ENCODE data around the gene PAXX.

Gene PAXX

DNA sequence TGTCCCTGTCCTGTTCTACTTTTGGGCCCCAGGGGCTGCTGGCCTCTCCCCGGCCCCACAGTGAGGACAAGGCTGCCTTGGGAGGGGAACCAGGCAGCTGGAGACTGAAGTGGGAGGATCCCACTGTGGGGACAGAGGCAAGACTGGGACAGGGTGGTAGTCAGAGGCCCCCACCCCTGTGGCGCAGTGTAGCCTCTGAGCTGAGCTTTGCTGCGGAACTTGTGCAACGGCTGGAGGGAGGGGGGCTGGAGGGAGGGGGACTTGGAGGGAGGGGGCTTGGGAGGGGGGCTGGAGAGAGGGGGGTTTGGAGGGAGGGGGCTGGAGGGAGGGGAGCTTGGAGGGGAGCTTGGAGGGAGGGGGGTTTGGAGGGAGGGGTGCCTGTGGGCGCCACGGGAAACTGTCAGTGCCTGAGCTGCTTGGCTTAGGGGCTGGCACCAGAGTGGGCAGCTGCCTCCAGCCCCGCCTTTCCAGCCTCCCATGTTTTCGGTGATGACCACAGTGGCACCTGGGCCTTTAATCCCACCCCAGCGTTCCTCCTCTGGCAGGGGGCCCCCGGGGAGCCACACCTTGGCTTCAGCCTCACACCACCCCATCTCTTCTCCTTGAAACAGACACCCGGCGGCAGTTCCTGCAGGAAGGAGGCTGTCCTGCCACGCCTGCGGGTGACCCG is 42.0 kb downstream of the PAXX start:
- DNase-seq = peak; percentile 29

DNA sequence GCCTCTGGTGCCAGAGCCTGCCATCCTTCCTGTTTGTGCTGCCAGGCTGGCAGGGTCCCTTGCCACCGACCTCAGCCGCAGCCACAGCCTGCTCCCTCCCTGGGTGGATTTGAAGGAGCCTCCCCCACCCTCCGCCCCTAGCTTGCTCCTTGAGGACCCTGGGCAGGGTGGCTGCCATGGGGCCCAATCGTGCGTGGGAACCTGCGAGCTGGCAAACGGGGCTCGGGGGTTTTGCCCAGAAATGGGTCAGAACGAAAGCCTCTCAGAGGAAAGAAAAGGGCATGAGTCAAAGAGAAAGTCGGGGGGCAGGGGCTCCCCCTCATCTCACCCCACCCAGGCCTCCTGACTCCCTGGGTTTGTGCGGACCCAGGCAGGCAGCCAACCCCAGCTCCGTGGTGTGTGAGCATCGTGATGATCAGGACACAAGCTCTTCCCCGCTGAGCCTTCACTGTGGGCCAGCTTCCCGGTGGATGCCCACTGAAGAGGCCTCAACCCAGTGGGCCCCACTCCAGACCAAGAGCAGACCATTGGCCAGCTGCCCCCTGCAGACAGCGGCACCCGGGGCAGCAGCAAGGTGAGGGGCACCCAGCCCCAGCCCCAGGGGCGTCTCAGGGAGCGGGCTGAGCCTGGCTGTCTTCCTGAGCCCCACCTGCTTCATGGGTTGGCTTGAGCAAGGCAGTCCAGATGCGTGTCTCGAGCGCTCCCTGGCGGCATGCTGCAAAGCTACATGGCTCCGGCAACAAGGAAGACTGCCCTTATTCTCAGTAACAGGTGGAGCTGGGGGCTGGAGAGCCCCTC is 42.7 kb downstream of the PAXX start:
- peak; percentile 81 for DNase-seq

DNA sequence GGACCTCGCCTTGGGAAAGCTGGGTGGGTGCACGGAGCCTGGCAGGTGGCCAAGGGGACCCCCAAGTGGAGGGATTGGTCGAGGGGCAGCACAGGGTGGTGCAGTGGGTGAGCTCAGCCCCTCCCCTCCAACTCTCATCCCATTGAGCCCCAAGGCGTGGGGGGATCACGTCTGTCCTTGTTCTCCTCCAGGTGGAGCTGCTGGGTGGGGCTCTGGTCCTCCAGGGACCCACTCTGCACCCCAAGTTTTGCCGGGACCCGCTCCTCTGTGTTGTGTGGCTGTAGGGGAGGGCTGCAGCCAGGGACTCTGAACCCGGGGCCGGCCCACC is 43.2 kb downstream of the PAXX start:
- no peak for DNase-seq

DNA sequence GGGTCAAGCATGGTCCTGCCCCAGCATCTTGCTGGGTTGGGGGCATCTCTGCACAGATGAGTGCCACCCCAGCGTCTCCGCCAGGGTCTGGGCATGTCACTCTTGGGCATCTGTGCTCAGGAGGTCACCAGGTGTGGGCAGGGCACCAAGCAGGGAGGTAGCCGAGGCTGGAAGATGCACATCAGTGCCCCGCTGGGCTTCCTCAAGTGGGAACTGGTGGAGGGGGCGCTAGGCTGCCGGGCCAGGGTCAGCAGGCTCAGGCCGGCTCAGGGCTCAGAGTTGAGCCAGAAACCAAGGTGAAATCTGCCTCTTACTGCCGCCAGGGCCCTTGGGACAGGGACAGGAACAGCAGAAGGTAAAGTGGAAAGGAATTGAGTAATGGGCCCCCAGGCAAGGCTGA is 43.7 kb downstream of the PAXX start:
- DNase-seq = no peak

DNA sequence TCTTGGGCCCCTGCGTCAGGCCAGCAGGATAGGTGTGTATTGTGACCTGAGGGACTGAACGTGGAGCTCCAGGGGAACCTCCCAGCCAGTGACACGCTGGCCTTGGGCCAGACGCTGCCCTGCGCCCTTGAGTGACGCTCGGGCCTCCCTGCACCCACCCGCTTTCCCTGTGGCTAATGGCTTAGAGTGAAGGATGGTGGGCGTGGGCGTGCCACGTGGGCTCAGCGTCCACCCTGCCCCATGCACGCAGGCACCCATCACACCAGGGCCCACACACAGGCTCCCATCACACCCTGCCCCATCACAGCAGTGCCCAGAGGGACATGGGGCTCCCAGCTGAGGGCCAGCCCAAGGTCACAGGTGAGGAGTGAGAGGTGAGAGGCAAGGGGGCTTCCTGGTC is 44.8 kb downstream of the PAXX start:
- DNase-seq = no peak

DNA sequence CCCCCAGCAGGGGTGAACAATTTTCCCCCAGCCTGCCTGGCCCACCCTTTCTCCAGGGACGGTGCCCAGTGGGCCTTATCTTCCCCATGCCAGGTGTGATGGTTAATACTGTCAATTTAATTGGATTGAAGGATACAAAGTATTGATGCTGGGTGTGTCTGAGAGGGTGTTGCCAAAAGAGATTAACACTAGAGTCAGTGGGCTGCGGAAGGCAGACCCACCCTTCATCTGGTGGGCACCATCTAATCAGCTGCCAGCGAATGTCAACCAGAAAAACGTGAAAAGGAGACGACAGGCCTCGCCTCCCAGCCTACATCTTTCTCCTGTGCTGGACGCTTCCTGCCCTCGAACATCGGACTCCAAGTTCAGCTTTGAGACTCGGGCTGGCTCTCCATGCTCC is 45.3 kb downstream of the PAXX start:
- no peak for DNase-seq

DNA sequence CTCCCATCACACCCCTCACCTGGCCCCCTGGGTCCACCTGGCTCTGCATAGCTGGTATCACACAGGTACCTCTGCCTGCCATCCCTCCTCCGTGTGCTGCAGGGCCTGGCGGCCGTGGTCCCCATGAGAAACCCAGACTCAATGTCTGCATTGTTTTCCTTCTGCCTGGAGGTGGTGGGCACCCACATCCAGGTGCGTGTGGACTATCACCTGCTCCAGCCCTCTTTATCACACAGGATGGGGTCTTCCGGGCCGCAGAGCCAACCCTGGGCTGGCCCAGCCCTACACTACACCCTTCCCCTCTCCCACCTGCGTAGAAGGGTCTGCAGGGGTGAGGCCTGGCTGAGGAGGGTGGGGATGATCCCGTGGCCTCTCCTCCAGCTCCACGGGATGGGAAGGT is 46.7 kb downstream of the PAXX start:
- DNase-seq = no peak

DNA sequence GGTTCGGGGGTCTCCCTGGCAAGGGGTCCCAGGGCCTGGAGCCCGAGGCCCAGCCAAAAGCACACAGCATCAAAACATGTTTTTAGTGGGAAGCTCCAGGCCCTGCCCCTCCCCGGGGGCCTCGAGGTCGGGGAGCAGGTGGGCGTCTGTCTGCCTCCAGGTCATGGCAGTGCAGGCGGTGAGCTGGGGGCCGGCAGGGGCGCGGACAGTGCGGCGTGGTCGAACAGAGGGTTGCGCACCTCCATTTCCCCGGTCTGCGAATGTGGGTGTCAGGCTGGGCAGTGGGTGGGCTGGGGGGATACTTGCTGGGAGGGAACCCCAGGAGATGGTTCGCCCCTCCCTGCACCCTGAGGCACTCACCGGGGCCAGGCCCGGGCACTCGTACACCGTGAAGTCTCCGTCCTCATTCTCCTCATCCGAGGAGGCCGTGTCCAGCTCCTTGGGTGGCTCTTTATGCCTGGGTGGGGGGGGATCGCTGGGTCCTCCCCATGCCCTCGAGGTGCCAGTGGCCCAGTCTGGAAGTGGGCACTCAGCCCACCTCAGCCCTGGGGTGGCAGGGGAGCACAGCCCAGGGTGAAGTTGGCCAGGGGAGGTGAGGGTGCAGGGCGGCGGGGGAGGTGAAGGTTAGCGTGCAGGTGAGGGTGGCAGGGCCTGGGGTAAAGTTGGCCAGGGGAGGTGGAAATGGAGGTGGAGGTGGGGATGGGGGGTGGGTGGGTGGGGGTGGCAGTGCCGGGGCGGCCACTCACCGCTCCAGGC is 47.6 kb downstream of the PAXX start:
- DNase-seq = no peak

DNA sequence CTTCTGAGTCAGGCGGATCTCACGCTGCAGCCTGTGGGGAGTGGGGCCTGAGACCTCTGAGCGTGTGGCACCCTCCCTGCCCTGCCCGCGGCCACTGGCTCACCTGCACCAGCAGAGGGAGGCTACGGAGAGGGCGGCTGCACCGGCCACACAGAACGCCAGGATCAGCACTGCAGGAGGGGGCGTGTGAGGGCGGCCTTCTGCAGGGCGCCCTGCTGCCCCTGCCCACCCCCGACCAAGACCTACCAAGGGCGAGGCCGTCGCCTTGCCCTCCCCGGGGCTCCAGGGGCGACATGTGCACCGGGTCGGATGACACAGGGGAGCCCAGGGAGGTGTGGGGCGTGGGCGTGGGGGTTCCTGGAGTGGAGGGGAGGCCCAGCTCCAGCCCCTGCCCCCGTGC is 48.3 kb downstream of the PAXX start:
- DNase-seq = no peak

DNA sequence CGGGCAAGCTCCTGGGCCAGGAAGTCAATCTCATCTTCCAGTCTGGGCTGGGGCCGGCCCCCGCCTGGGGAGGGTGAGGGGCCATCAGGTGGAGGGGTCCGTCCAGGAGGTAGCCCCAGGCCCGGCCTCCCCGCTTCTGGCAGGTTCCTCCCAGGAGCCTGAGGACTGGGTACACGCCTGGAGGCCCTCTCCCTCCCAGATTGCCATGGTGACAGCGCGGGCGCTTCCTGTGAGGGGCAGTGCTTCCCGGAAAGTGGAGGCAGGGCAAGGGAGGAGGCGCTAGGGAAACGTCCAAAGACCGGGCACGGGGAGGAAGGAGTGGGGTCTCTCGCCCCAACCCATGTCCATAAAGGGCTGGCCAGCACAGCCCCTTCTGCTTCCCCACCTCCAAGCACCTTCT is 48.9 kb downstream of the PAXX start:
- DNase-seq = no peak

DNA sequence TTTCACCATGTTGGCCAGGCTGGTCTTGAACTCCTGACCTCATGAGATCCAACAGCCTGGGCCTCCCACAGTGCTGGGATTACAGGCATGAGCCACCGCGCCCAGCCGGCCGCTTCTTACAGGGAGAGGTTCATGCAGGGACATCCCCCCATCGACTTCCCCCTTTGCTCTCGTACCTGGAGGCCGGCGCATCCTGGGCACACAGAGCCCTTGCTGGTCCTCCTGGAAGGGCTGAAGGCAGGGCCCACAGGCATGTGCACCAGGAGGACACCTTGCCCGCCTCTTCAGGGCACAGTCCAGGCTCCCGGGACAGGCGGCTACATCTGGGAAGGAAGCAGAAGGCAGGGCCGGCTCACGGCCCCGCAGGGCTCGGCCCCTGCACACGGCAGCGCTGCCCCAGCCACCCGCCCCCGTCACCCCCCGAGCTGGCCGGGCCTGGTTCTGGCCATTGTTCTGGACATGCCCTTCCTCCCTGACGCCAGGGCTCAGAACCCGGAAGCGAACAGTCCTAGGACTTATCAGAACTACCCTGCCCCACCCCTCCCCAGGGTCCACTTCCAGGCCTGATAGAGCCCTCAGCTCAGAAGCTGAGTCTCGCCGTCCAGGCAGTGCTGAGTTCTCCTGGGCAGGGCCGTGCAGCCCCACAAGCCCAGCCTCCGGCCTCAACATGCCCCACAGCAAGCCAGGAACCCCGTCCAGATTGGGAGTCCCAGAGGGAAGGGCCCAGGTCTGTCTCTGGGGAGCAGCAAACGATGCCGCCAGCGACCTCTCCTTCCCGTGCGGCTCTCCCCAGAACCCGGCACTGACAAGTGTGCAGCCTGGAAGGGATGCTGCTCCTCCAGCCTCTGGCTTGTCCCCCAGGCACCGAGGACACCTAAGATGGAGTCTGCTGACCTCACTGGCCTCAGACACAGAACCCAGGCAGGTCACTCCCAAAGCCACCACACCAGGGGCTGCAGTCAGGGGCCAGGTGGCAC is 50.8 kb downstream of the PAXX start:
- no peak for DNase-seq
